IMR-90 (cell line): ENCODE measurements around the gene ATMIN. TPM values are rescaled to one million over a fixed set of nuclear protein-coding genes. Genes with fewer than 3 reads are reported as not detected.
A peak's percentile ranks its signal among the peaks of the same experiment; 100 is the strongest.

ENCODE experiments used
- ATAC-seq: fragments of 200-7000 bp; cut with Tn5 transposase; 2 replicates; pipeline ENCODE4 v1.9.1; 2020; ENCODE audit warnings: low read depth, mild to moderate bottlenecking, moderate library complexity
- BruUV-seq: library from RNA; stranded (reverse); fragments of 400-500 nt; replicated peaks from 2 replicates; lab custom pipeline; 2021; lab: Mats Ljungman, UMichigan
- CTCF ChIA-PET: fragments of 300-600 bp; formaldehyde crosslinking; extraction: SDS; loops from one replicate; lab custom pipeline; 2021; ENCODE audit warnings: antibody characterized with exemption; lab: Yijun Ruan, JAX
- POLR2A ChIA-PET: fragments of 300-600 bp; sonication (Branson Sonifier 250); formaldehyde crosslinking; loops from one replicate; lab custom pipeline; 2022; ENCODE audit warnings: antibody characterized with exemption; ENCODE audit not compliant: unreplicated experiment; lab: Charles Lee
- DNase-seq: peaks from one replicate; pipeline ENCODE4 v3.0.0; 2013
- H2AFZ ChIP-seq: replicated peaks from 2 replicates; pipeline ENCODE3; 2013; ENCODE audit warnings: low read length, mild to moderate bottlenecking; ENCODE audit not compliant: poor library complexity
- H2AK5ac ChIP-seq: 2 replicates; pipeline ENCODE4 v1.6.1; 2013; ENCODE audit warnings: low read depth, low read length, inconsistent platforms
- H2AK9ac ChIP-seq: replicated peaks from 2 replicates; pipeline ENCODE3; 2013; ENCODE audit warnings: mild to moderate bottlenecking, low read depth, low read length, moderate library complexity; ENCODE audit not compliant: poor library complexity
- H2BK120ac ChIP-seq: 2 replicates; pipeline ENCODE4 v1.6.1; 2013; ENCODE audit warnings: low read depth, low read length, inconsistent platforms
- H2BK15ac ChIP-seq: 3 replicates; pipeline ENCODE4 v1.6.1; 2013; ENCODE audit warnings: low read depth, low read length, inconsistent platforms
- H2BK20ac ChIP-seq: 2 replicates; pipeline ENCODE4 v1.6.1; 2013; ENCODE audit warnings: low read depth, mild to moderate bottlenecking, inconsistent platforms, low read length, moderate library complexity
- H2BK5ac ChIP-seq: 2 replicates; pipeline ENCODE4 v1.6.1; 2013; ENCODE audit warnings: mild to moderate bottlenecking, low read depth, low read length, inconsistent platforms; ENCODE audit not compliant: poor library complexity, severe bottlenecking
- H3K14ac ChIP-seq: replicated peaks from 2 replicates; pipeline ENCODE4 v1.6.1; 2013; ENCODE audit warnings: low read depth, low read length, inconsistent platforms
- H3K18ac ChIP-seq: 2 replicates; pipeline ENCODE4 v1.6.1; 2013; ENCODE audit warnings: low read depth, low read length, control low read depth
- H3K23ac ChIP-seq: 2 replicates; pipeline ENCODE4 v1.6.1; 2013; ENCODE audit warnings: low read depth, low read length, inconsistent platforms
- H3K27ac ChIP-seq: 2 replicates; pipeline ENCODE4 v1.5.1; 2013; ENCODE audit warnings: mild to moderate bottlenecking, control low read depth, low read length; ENCODE audit not compliant: insufficient read depth
- H3K27me3 ChIP-seq: 2 replicates; pipeline ENCODE4 v1.6.1; 2013; ENCODE audit warnings: low read length; ENCODE audit not compliant: control insufficient read depth, insufficient read depth
- H3K36me3 ChIP-seq: 2 replicates; pipeline ENCODE4 v1.6.1; 2013; ENCODE audit warnings: low read length, mixed read lengths; ENCODE audit not compliant: control insufficient read depth, insufficient read depth
- H3K4ac ChIP-seq: 2 replicates; pipeline ENCODE4 v1.6.1; 2013; ENCODE audit warnings: low read depth, low read length, inconsistent platforms
- H3K4me1 ChIP-seq: 2 replicates; pipeline ENCODE4 v1.6.1; 2013; ENCODE audit warnings: low read length, mixed read lengths; ENCODE audit not compliant: control insufficient read depth, insufficient read depth
- H3K4me2 ChIP-seq: 2 replicates; pipeline ENCODE4 v1.6.1; 2013; ENCODE audit warnings: low read depth, mild to moderate bottlenecking, control low read depth, low read length, moderate library complexity
- H3K4me3 ChIP-seq: 2 replicates; pipeline ENCODE4 v1.5.1; 2013; ENCODE audit warnings: low read depth, mild to moderate bottlenecking, control low read depth, low read length, moderate library complexity; ENCODE audit not compliant: insufficient read depth
- H3K56ac ChIP-seq: 2 replicates; pipeline ENCODE4 v1.6.1; 2013; ENCODE audit warnings: low read length, inconsistent platforms; ENCODE audit not compliant: insufficient read depth; ENCODE audit errors: extremely low read depth
- H3K79me1 ChIP-seq, 2 experiments: 2 replicates each; pipeline ENCODE4 v1.6.1; 2013; ENCODE audit warnings: low read length in 2 of 2, inconsistent platforms in 1 of 2, low read depth in 1 of 2
- H3K9ac ChIP-seq: 2 replicates; pipeline ENCODE4 v1.6.1; 2013; ENCODE audit warnings: low read depth, low read length, control low read depth
- H3K9me1 ChIP-seq: 2 replicates; pipeline ENCODE4 v1.6.1; 2013; ENCODE audit warnings: low read length, inconsistent platforms; ENCODE audit not compliant: insufficient read depth
- H3K9me3 ChIP-seq: 2 replicates; pipeline ENCODE4 v1.6.1; 2013; ENCODE audit warnings: low read length; ENCODE audit not compliant: control insufficient read depth, insufficient read depth
- H4K20me1 ChIP-seq: 2 replicates; pipeline ENCODE4 v1.6.1; 2013; ENCODE audit warnings: low read length, inconsistent platforms; ENCODE audit not compliant: insufficient read depth
- H4K5ac ChIP-seq: 2 replicates; pipeline ENCODE4 v1.6.1; 2013; ENCODE audit warnings: mild to moderate bottlenecking, low read depth, low read length, control low read depth
- H4K8ac ChIP-seq, 2 experiments: 2 replicates each; pipeline ENCODE4 v1.6.1; 2013; ENCODE audit warnings: low read depth in 2 of 2, low read length in 2 of 2, control low read depth in 1 of 2, inconsistent platforms in 1 of 2
- H4K91ac ChIP-seq: 2 replicates; pipeline ENCODE4 v1.6.1; 2013; ENCODE audit warnings: low read depth, low read length, inconsistent platforms; ENCODE audit not compliant: insufficient read depth
- BHLHE40 ChIP-seq: fragments of 150-350 bp; IDR thresholded peaks from 2 replicates; pipeline ENCODE4 v1.6.1; 2016; ENCODE audit warnings: mild to moderate bottlenecking, low read depth, low read length
- CEBPB ChIP-seq: IDR thresholded peaks from 2 replicates; pipeline ENCODE4 v1.6.1; 2012; ENCODE audit warnings: low read depth, low read length, improper control_type of control experiment
- CTCF ChIP-seq: conservative IDR thresholded peaks from 2 replicates; pipeline ENCODE4 v1.5.1; 2012; ENCODE audit warnings: mild to moderate bottlenecking, low read depth, low read length, improper control_type of control experiment
- FOS ChIP-seq: fragments of 150-350 bp; IDR thresholded peaks from 2 replicates; pipeline ENCODE4 v1.6.1; 2016; ENCODE audit warnings: low read depth, low read length
- MXI1 ChIP-seq: IDR thresholded peaks from 2 replicates; pipeline ENCODE4 v1.6.1; 2012; ENCODE audit warnings: low read depth, mild to moderate bottlenecking, low read length, moderate library complexity, borderline replicate concordance
- RCOR1 ChIP-seq: IDR thresholded peaks from 2 replicates; pipeline ENCODE4 v1.6.1; 2012; ENCODE audit warnings: mild to moderate bottlenecking, low read length, improper control_type of control experiment; ENCODE audit not compliant: insufficient replicate concordance
- USF2 ChIP-seq: fragments of 150-350 bp; IDR thresholded peaks from 2 replicates; pipeline ENCODE4 v1.6.1; 2017; ENCODE audit warnings: mild to moderate bottlenecking, antibody characterized with exemption, low read length, low read depth
- WGBS, 2 experiments: methylation state at CpG; one replicate each; pipeline versions ENCODE4 v1.1.5 to v1.1.7; 2013; ENCODE audit warnings: missing lambda C conversion rate in 2 of 2; ENCODE audit not compliant: insufficient read length in 1 of 2; ENCODE audit errors: extremely low coverage in 2 of 2; 5-methylcytosine and 5-hydroxymethylcytosine counted together
- dilution Hi-C: fragments of 300-500 bp; cut with HindIII; formaldehyde crosslinking; loops from one replicate; pipeline ENCODE4 v1.14.3; 2018; ENCODE audit warnings: low sequenced_read_pairs; ENCODE audit not compliant: unreplicated experiment
- in situ Hi-C: fragments of 300-500 bp; cut with MboI; formaldehyde crosslinking; loops from 3 replicates; pipeline ENCODE4 v1.14.3; 2019; ENCODE audit warnings: low sequenced_read_pairs, inconsistent platforms, mixed read lengths
- intact Hi-C: fragments of 100-400 bp; cut with micrococcal nuclease; formaldehyde crosslinking; loops from 2 replicates; pipeline ENCODE4 v1.10.0; 2022
- polyA plus RNA-seq, 3 experiments: library from polyadenylated mRNA; depleted of rRNA; stranded (reverse); fragments of >200 nt; gene quantifications; 2 replicates each; pipeline ENCODE4 v1.2.3, GENCODE V29; 2012; ENCODE audit warnings: low replicate concordance in 1 of 3
- total RNA-seq: library from RNA; depleted of rRNA; stranded (reverse); fragments of >200 nt; gene quantifications from 2 replicates; pipeline ENCODE4 v1.2.3, GENCODE V29; 2012

ATMIN gene
- total and polyA plus RNA-seq, 2 of the 4 experiments (the other 2 are of a cell fraction), result 15.8 to 45.9 TPM

DNA sequence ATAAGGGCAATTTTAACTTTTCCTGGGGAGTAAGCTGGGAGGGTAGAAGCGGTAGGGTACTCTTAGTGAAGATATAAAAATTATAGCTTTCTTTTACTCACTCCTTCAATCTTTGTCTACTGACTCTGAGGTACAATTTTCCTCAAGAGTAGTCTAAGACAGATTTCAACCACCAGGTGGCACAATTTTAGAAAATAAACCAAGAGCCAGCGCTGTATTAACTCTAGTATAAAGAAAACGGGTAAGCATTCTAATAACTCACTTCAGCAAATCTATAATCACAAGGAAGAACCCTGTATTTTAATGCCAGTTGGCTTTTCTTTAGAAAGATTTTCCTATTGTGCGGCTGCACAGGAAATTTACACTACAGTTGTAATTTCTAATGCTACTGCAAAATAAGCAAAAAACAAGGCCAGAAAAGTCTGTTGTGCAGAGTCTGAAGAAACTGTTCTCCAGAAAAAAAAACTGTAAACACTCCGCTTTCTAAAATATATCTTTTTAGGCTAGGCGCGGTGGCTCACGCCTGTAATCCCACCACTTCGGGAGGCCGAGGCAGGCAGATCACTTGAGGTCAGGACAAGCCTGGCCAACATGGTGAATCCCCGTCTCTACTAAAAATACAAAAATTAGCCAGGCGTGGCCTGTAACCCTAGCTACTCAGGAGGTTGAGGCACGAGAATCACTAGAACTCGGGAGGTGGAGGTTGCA, 30.8 kb upstream of the ATMIN start (continued):
- no peak for TF ChIP-seq FOS
- no peak for TF ChIP-seq BHLHE40

GRCh38 chr16:81005610-81006161, 30.0 kb upstream of the ATMIN start:
- Histone ChIP-seq H3K9ac (peak overlapping the region; percentile 99), H2BK15ac (no peak overlapping the region), H3K79me1 (peaks cover 21 to 63% of the 10 kb centered on the region in 2 experiments), H4K5ac (no peak overlapping the region), H4K20me1 (peaks cover 20% of the 10 kb centered on the region), H3K56ac (no peak overlapping the region), H2BK20ac (no peak overlapping the region), H3K4me2 (peak overlapping the region; percentile 86), H3K23ac (peak overlapping the region; percentile 34), H2AFZ (peak overlapping the region; percentile 64), H3K9me1 (peaks cover 6% of the 10 kb centered on the region; the same call in 1 of the 2 replicates), H2BK120ac (no peak overlapping the region), H2BK5ac (peak overlapping the region; percentile 0), H3K4me3 (peak overlapping the region; percentile 67), H3K4me1 (peaks cover 2% of the 10 kb centered on the region; the same call in 1 of the 2 replicates), H3K27me3 (no peaks in the 10 kb centered on the region), H3K27ac (peak overlapping the region; percentile 8), H2AK9ac (peak overlapping the region; percentile 11), H4K8ac (peak overlapping the region in 1 of 2 experiments; percentile 7; a peak in 2 of 4 replicates), H3K4ac (no peak overlapping the region; the same call in none of the 2 replicates), H2AK5ac (0 out of 2 replicates have a peak overlapping the region, but pooled peaks have one; percentile 3), H3K18ac (no peak overlapping the region), H3K14ac (peak overlapping the region; percentile 64; the same call in 1 of the 2 replicates), H3K9me3 (no peaks in the 10 kb centered on the region), H4K91ac (no peak overlapping the region), H3K36me3 (no peaks in the 10 kb centered on the region)
- dilution Hi-C loops (no loop called here), intact Hi-C loops (no loop called here), in situ Hi-C loops (no loop called here)
- ChIA-PET POLR2A (no interaction called here), CTCF (interaction anchor here (0.7 kb wide), 1 partner anchor 30 kb away, joined by 3 read pairs; the partner anchor contains the start of gene ATMIN)
- no TSS peak for BruUV-seq
- TF ChIP-seq MXI1 (peak; percentile 52; the same call in 1 of the 2 replicates), RCOR1 (no peak), BHLHE40 (peak; percentile 55; the same call in 1 of the 2 replicates), CEBPB (no peak), CTCF (no peak), USF2 (no peak)
- 0% methylated on average over 1 of the region's 18 CpGs; no CpG with 5 or more reads in 1 of the 2 experiments for WGBS, 2 experiments
- DNase-seq (peak; percentile 23), ATAC-seq (no peak)
